ENCODE measurements around the gene PTPN4.

PTPN4 gene

DNA sequence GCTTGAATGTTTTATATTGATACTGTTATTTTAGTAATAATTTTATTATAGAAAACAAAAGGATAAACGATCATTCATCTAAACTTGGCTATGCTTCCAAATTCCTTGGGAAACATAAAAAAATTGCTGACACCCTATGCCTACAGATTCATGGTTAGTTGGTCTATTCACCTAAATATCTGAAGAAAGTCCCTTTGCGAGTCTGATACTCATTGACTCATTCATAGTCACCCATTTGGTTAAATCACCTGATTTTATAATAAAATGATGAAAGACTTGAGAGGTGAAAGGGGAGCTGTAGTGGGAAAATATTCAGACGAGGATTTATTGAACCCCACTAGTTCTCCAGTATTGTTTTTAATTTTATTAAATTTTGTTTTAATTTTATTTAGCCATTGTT is 112.0 kb downstream of the PTPN4 start:
- Histone ChIP-seq H3K27ac (no peak overlapping the region), H3K36me3 (replicated peaks) (no peaks in the 10 kb centered on the region), H3K27me3 (replicated peaks) (no peaks in the 10 kb centered on the region), H3K4me3 (ENCODE audit: low read depth, low read length) (no peak overlapping the region)
- TF ChIP-seq, protein P1, sequence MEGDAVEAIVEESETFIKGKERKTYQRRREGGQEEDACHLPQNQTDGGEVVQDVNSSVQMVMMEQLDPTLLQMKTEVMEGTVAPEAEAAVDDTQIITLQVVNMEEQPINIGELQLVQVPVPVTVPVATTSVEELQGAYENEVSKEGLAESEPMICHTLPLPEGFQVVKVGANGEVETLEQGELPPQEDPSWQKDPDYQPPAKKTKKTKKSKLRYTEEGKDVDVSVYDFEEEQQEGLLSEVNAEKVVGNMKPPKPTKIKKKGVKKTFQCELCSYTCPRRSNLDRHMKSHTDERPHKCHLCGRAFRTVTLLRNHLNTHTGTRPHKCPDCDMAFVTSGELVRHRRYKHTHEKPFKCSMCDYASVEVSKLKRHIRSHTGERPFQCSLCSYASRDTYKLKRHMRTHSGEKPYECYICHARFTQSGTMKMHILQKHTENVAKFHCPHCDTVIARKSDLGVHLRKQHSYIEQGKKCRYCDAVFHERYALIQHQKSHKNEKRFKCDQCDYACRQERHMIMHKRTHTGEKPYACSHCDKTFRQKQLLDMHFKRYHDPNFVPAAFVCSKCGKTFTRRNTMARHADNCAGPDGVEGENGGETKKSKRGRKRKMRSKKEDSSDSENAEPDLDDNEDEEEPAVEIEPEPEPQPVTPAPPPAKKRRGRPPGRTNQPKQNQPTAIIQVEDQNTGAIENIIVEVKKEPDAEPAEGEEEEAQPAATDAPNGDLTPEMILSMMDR (IDR thresholded peaks at IDR 0.05; ENCODE audit: low read depth, low read length, missing control alignments), result no peak
- no peak for DNase-seq
- in situ Hi-C loops (cut with HindIII; ENCODE audit: low pct_ligation_motif_present, low sequenced_read_pairs), result no loop called here

DNA sequence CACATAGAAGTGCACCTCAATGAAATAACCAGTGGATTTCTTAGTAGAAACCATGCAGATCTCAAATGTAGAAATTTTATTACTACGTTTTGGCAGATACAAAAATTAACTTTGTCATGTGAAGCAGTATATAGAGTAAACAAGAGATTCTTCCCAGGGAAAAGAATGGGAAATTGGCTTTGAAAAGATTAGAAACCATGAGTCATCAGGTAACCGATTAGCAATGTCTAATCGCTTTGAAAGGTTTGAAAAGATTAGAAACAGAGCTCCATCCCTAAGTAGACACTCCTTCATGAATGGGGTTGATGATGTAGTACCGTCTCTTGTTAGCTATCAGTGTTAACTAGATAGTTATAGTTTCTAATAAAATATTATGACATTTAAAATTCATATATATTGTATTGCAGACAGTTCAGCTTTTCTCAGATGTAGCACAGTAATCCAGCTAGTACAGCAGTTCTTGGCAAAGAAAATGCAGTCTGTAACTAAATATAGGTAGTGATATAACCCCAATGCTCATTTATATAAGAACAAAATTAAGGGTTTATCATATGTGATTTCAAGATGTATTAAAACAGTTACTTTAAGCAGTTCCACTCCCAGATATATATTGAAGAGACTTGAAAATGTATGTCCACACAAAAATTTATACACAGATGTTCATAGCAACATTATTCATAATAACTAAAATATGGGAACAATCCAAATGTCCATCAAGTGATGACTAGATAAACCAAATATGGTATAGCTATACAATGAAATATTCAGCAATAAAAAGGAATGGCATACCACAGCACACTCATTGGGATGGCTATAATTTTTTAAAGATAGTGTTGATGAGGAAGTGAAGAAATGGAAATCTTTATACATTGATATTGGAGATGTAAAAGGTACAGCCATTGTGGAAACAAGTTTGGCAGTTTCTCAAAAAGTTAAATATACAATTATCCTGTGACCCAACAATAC is 113.9 kb downstream of the PTPN4 start:
- in situ Hi-C loops (cut with HindIII; ENCODE audit: low pct_ligation_motif_present, low sequenced_read_pairs), result no loop called here
- H3K27ac ChIP-seq, result no peak overlapping the region
- TF ChIP-seq, protein P1 (IDR thresholded peaks at IDR 0.05; ENCODE audit: low read depth, low read length, missing control alignments), result no peak
- DNase-seq, result no peak
- H3K36me3 ChIP-seq (replicated peaks), result no peaks in the 10 kb centered on the region
- H3K4me3 ChIP-seq (ENCODE audit: low read depth, low read length), result no peak overlapping the region
- no peaks in the 10 kb centered on the region for H3K27me3 ChIP-seq (replicated peaks)

DNA sequence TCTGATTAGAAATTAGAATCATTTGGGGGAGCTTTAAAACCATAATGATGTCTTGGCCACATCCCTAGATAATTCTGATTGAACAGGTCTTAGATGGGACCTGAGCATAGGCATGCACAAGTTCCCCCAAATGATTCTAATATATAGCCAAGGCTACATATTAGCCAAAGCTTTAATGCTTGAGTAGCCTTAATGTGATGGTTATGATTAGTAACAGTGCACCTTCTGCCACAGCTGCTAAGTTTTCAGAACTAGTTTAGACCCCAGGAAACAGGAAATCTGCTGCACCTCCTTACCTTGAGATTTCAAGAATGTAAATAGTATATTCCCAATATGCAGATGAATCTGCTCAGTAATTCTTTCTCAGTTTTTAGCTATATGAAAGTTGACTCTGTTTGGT is 119.8 kb downstream of the PTPN4 start:
- TF ChIP-seq, protein P1 (IDR thresholded peaks at IDR 0.05; ENCODE audit: low read depth, low read length, missing control alignments), result no peak
- no peak for DNase-seq
- Histone ChIP-seq H3K4me3 (ENCODE audit: low read depth, low read length) (no peak overlapping the region), H3K27ac (no peak overlapping the region), H3K36me3 (replicated peaks) (no peaks in the 10 kb centered on the region), H3K27me3 (replicated peaks) (no peaks in the 10 kb centered on the region)
- in situ Hi-C loops (cut with HindIII; ENCODE audit: low pct_ligation_motif_present, low sequenced_read_pairs), result no loop called here

DNA sequence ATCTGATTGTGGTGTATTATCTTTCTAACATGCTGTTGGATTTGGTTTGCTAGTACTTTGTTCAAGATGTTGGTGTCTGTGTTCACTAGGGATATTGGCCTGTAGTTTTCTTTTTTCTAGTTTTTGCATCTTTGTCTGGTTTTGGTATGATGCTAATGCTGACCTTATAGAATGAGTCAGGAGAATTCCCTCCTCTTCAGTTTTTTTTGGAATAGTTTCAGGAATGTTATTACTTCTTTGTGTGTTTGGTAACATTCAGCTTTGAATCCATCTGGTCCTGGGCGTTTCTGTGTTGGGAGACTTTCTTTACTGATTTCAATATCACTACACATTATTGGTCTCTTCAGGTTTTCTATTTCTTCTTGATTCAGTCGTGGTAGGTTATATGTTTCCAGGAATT is 129.0 kb downstream of the PTPN4 start:
- no peaks in the 10 kb centered on the region for H3K27me3 ChIP-seq (replicated peaks)
- peak overlapping the region; percentile 63 for H3K27ac ChIP-seq
- no peaks in the 10 kb centered on the region for H3K36me3 ChIP-seq (replicated peaks)
- H3K4me3 ChIP-seq (ENCODE audit: low read depth, low read length), result no peak overlapping the region
- in situ Hi-C loops (cut with HindIII; ENCODE audit: low pct_ligation_motif_present, low sequenced_read_pairs), result no loop called here
- TF ChIP-seq, protein P1 (IDR thresholded peaks at IDR 0.05; ENCODE audit: low read depth, low read length, missing control alignments), result no peak
- DNase-seq, result peak; percentile 59

DNA sequence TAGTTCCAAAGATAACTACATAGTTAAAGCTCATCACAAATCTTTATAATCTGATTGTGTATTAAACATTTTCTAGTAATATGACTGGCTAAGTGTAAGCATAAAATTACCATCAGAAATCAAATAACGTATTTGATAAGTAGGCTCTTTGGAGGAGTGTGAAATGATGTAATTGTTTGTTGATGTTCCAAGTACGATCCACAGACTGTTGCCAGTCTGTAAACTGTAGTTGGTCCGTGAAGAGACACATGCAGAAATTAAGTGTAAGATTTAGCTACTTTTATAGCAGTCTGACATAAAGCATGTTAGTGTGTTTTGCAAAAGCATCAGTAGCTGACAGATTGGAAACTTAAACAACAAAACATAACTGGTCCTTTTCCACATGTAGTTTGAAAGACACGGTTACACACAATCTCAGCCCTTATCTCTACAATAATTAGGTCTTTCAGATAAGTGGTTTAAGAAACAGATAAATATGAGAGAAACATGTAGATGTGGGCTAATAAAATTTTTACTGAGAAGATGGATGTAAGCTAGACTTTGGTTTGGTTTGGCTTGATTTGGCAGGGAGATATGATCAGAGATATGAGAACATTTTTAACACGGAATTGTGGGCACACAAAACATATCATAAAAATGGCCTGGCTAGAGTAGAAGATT is 138.1 kb downstream of the PTPN4 start:
- no peak overlapping the region for H3K27ac ChIP-seq
- no peaks in the 10 kb centered on the region for H3K36me3 ChIP-seq (replicated peaks)
- in situ Hi-C loops (cut with HindIII; ENCODE audit: low pct_ligation_motif_present, low sequenced_read_pairs), result no loop called here
- H3K27me3 ChIP-seq (replicated peaks), result no peaks in the 10 kb centered on the region
- TF ChIP-seq, protein P1 (IDR thresholded peaks at IDR 0.05; ENCODE audit: low read depth, low read length, missing control alignments), result no peak
- H3K4me3 ChIP-seq (ENCODE audit: low read depth, low read length), result no peak overlapping the region
- DNase-seq, result no peak
